Dermis microvascular lymphatic vessel endothelial cell (primary cell): Measurements from ENCODE around the gene ASAP2. TPM values are rescaled to one million over a fixed set of nuclear protein-coding genes. Genes with fewer than 3 reads are reported as not detected.

Experiments
- DNase-seq, 2 donors: peaks; one replicate each; pipeline versions ENCODE4 v3.0.0 to v3.0.0-alpha.2; 2010; ENCODE audit warnings: low read depth in 2 of 2
- total RNA-seq: library from RNA; depleted of rRNA; stranded (reverse); fragments of >200 nt; gene quantifications from 2 replicates; pipeline ENCODE4 v1.2.1, GENCODE V29; 2014

ASAP2 gene
- total RNA-seq, 1 donor from 2014 or later: 30.0 TPM

DNA sequence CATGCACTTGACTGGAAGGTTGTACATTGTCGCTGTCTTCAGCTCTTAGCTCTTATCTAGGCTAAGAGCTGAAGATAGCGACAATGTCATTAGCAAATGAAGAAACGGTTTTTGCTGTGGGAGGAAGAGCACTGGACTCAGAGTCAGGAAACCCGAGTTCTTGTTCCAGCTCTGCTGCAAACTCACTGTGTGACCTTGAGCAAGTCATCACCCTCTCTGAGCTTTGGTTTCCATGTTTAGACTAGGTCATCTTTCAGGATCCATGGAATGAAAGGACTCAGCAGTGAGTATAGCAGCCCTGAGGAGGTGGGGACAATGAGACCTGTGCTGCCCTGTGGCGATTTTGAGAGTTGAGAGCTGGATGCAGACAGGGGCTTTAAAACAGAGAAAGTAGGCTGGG, 85.3 kb downstream of the ASAP2 start:
- no peak for DNase-seq

DNA sequence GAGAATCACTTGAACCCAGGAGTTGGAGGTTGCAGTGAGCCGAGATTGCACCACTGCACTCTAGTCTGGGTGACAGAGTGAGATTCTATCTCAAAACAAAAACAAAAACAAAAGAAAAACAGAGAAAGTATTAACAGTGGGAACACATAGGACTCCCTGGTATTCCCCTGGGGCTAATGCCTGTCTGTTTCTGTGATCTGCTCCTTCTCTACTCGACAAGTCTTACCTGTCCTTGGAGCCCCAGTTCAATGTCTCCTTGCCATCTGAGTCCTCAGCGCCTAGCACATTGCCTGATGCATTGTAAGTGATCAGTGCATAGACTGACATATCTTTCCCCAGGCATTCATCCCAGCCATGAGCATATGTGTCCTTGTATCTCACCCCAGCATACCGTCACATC, 85.8 kb downstream of the ASAP2 start:
- DNase-seq: no peak

DNA sequence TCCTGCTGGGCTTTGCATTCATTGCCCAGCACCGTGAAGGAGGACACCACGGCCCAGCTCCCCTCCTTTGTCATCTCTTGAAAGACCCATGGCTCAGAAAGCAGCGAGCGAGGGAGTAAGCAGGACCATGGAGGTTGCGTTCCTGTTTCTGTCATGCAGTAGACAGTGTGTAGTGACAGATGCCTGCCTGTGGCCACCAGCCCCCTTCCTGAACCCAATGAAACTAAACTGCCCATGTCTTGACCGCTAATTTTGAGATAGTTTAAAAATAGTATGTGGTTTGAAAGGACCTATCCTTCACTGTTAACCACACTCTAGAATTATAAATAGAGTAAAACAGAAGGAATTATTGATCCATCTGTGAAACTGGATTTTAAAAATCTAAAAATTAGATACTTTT, 88.2 kb downstream of the ASAP2 start:
- no peak for DNase-seq

DNA sequence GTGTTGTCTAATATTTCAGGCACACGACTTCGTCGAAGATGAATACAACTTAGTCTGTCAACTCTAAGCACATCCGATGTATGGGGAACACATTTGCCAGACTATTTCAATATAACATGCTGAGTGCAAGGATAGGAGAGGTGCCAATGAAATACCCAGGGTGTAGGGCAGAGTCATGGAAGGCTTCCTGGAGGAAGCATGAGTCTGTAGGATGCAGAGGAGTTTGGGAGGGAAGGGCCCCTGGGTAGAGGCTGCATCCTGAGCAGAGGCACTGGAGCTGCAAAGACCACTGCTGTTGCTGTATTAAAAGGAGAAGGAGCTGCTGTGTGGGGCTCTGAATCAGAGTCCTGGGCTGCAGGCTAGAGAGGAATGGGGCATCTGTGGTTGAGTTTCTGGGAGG, 89.9 kb downstream of the ASAP2 start:
- no peak for DNase-seq

DNA sequence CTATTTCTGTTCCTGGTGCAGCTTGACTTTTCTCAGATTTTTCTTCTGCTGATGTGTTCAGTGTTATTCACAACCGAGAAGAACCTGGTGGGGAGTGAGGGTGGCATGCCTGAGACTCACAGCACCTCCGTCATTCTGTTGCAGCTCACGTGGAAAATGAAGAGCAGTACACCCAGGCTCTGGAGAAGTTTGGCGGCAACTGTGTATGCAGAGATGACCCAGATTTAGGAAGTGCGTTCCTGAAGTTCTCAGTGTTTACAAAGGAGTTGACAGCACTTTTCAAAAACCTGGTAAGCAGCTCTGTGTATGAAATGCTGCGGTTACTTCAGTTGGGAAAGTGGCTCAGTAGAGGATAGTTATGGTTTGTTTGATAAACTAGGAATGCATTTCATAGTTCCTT, 90.5 kb downstream of the ASAP2 start:
- DNase-seq: no peak

DNA sequence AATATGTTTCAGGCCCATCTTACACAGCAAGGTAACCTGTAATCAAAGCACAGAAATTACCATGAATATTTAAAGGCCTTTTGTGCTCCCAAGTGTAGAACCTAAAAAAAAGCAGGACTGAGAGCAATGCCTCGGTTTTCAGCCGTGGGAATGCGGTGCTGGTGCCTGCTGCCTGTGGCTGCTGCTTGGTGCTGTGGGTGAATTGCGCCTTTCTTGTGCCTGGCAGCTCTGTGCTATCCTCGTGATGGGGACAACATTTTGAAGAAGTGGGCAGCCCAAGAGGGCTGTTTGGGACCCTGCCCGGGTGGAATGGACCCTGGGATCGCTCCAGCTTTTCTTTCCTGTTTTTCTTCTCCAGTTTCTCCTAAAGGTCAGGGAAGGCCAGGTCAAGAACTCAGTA, 91.2 kb downstream of the ASAP2 start:
- no peak for DNase-seq

DNA sequence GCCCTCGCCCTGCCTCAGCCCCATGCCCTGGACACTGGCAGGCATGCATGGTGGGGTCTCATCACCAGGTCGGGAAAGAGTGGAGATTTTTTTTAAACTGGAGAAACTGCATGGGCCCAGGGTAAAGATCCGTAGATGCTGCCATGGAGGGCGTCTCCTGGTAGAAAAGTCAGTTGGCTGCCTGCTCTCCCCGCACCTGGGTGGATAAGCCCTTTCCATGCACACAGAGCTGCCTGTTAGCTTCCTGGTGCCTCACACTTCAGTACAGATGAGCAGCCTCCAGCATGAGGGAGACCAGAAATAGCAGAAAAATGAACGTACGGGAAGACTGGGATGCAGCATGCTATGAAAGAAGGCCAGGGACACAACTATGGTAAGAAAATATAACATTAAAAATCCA, 92.0 kb downstream of the ASAP2 start:
- DNase-seq: no peak

DNA sequence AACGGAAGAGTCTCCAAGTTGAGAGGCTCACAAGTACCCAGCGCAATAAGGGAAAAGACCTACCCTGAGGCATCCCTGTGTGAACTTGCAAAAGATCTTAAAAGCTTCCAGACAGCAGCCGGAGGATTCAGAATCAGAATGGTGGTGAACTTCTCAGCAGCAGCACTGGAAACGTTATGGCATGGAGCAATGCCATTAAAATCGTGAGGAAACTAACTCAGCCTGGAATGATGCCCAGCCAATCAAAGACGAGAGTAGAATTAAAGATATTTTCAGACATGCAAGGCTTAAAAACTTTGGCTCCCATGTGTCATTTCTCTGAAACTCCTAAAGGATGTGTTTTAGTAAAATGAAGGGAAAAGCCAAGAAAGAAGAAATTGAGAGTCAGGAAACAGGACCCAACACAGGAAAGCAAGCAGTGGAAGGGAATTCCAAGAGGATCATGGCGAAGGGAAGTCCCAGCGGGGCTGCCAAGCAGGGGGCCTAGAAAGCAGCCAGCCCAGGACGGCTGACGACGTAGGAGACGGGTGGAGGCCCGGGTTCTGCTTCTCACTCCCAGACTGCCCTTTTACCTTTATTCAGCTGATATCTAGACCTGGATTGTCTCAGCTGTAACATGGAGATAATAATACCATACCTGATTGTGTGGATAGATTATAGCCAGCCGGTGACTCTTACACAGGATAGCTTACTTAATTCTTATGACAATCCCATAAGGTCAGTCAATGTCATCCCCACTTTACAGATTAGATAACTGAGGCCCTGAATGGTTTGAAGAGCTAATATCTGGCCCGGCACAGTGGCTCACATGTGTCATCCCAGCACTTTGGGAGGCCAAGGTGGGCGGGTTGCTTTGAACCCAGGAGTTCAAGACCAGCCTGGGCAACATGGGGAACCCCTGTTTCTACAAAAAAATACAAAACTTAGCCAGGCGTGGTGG, 92.8 kb downstream of the ASAP2 start:
- DNase-seq: no peak

DNA sequence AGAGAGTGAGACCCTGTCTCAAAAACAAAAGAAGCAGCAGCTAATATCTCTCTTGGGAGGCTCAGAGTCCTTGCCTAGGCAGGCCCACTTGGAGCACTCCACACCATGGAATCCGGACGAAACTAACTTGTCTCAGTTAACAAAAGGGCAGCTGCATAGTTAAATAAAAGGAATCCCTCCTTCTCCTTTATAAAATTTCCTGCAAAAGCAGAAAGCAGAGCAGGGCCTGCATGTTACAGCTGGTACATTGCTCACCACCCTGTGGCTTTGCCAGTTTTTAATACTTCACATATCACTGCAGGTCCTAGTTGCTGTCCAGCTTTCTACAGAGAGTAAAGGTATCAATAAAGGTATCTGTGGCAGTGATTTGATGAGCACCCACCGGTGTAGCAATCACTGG, 93.6 kb downstream of the ASAP2 start:
- DNase-seq: no peak

DNA sequence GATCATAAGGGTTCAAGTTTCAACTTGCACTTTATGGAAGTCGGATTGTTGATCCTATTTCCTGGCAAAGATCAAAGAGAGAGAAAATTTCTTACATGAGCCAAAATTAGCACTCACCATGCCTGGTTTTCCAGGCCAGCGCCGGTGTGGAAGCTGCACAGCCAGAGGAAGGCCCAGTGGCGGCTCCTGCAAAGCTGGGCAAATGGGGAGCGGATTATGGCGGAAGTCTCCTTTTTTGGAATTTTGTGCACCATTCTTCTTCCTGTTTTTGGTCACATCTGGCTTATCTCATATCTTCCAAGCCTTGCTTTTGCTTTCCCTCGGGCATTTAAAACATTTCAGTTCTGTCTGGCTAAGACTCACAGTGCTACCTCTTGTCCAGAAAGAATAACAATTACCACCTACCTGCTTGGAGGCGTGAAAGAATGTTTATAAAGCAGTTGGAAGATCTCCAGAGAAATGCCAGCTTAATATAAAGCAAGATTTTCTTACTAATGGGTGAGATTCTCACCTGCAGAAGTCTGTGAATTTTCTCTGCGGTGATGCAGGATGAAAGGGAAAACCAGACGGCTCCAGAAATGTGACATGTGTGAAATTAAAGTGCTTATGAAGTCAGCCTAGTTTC, 94.3 kb downstream of the ASAP2 start:
- DNase-seq: peak; percentile 12 to 17

DNA sequence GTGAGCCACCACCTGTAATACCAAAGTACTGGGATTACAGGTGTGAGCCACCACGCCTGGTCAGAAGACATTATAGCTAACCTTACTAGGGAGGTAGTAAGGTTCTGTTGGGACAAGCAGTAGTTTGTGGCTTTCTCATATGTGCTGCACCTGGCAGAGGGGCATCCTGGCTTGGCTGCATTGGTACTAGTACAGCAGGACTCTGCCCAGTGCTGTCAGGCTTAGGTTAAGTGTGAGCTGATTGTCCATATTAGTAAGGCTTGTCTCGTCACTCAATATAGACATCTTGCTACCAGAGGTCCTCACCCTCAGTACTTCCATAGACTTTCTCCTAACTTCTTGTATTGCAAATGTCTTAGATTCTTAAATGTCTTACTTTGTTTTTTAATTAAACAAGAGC, 96.1 kb downstream of the ASAP2 start:
- no peak for DNase-seq

DNA sequence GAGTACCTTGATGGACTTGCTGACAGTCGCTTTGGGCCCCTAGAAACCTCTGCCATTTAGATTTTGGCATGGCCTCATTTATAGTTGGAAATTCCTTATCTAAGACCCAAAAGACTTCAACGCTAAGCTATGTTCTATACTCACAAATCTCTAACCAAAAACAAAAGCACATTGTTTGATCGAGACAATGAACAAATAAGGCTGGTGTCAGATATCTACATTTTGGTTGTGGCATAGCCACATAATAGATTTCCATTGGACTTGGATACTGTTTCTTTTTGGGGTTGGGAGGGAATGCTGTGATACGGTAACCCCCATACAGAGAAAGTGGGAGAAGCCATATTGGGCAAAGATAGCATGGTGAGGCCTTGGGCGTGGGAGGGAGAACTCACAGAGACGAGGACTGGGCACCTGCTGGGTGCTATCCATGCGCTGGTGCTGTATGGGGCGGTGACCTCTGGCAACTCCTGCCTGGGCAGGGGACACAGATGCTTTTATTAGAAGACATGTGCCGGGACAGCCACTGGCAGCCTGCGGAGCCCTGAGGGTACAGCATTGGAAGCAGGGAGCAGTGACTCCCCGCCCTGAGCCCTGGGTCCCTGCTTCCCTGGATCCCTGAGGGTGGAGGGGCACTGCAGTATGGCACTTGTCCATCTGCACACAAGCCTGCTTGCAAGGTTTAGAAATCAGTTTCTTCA, 97.1 kb downstream of the ASAP2 start:
- DNase-seq: no peak

DNA sequence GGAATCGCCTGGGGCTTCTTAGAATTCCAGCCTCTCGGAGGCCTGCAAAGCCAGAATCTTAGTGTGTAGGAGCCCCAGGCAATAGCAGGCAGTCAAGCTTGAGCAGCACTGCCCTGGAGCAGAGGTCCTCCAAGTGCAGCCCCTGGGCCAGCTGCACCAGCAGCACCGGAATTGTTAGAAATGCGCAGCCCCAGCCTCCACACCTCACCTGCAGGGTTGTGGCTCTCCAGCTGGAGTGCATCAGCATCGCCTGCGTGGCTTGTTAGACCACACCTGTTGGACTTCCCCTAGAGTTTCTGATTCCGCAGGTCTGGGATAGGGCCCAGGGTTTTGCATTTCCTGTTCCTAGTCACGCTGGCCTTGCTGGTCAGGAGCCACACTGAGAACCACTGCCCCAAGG, 100.3 kb downstream of the ASAP2 start:
- DNase-seq: no peak

DNA sequence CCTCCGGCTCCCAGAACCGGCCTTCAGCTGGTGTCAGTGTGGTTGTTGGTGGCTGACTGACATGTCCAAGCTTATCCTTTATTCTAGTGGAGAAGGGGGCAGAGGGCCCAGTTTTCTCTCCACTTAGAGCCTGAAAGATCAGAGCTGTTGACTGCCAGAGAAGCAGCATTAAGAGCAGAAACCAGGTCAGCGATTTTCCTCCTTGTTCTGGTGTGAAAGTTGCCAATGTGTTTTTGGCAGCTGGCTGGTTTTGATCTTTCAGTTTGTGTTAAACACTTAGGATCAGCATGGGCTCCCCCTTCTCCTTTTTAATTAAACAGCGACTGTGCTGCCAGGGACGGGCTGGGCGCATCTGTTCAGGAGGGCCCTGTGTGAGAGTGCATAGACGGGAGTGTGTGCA, 100.9 kb downstream of the ASAP2 start:
- no peak for DNase-seq

DNA sequence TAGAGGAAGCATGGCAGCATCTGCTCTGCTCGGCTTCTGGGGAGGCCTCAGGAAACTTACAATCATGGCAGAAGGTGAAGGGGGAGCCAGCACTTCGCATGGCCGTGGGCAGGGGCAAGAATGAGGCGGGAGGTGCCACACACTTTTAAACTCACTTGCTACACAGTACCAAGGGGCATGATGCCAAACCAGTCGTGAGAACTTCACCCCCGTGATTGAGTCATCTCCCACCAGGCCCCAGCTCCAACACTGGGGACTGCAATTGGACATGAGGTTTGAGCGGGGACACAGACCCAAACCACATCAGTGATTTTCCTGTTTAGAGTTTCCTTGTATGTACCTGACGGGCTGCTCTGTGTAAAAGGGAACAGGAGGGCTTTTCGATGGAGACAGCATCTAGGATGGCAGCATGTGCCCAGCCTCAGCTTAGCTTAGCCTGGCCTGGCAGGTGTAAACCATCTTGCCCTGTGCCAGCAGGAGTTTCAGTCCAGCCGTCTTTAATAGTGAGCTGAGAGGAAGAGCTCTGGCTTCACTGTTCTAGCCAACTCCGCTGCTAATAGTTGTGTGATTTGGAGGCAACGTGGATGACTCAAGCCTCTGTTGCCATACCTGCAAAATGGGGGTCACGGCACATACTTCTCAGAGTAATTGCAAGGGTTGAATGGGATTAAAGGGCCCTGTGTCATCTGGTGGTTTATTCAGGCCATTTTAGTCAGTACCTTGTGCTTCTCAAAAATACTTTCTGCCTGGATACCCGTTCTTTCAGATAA, 101.8 kb downstream of the ASAP2 start:
- no peak for DNase-seq

DNA sequence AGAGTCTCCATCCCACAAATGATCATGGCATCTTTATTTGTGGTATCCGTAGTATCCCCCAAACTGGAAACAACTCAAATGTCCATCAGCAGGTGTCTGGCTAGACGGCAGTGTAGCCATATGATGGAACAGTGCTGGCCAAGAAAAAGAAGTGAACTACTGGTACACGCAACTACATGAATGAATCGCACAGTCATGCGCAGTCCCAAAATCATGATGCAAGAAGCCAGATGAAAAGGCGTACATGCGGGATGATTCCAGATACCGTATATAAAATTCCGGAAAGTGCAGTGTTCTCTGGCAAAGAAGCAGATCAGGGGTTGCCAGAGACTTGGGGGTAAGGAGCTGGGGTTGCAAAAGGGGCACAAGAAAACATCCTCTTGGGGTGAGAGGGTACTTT, 102.5 kb downstream of the ASAP2 start:
- no peak for DNase-seq

DNA sequence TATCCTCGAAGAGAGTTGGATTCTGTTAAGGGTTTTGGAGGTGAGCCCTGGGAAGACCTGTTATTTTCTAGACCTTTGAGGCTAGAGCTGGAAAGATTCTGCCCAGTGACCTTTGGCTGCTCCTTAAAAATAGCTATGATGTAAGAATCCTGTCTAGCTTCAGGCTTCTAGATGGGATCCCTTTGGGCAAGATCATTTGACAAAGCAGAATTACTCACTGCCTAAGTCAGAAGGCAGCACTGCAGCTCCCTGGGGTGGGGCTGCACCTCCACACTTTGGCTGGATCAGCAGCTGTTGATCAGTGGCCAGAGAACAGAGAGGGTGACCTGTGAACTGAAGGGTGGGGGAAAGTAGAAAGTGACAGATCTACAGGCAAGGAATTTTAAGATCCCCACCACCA, 103.8 kb downstream of the ASAP2 start:
- DNase-seq: peak in 1 of 2 donors; percentile 59

DNA sequence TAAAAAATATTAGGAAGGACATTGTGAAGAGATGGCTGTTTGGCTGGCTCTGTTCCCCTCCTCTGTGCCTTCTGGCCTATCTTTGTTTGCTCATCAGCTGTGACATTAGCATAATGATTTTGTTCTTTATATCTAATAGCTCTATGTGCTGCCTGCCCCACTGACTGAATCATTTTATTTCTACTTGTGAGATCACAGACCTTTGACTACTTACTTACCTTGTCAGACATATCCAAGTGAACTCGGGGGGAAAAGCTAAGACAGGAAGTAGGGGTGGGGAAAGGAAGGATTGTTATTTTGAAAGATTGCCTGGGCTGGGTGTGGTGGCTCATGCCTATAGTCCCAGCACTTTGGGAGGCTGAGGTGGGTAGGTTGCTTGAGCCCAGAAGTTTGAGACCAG, 104.2 kb downstream of the ASAP2 start:
- DNase-seq: peak in 1 of 2 donors; percentile 17

DNA sequence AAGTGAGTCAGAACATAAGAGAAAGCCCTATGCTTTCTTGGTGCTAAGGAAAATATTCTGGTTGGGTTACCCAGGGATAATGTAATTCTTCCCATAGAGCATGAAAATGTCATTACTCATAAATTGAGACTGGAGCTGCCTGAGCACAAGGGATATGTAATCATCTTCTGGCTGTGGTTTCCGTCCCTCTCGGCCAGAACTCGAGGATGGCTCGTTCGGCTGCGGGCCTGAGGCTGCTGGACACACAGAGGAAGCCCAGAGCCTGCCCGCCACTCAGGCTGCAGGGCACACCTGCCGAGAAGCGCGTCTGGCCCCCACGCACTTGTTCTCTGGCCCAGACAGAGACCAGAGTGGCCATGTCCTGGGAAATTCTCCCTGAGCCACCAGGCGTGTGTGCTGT, 104.9 kb downstream of the ASAP2 start:
- no peak for DNase-seq

DNA sequence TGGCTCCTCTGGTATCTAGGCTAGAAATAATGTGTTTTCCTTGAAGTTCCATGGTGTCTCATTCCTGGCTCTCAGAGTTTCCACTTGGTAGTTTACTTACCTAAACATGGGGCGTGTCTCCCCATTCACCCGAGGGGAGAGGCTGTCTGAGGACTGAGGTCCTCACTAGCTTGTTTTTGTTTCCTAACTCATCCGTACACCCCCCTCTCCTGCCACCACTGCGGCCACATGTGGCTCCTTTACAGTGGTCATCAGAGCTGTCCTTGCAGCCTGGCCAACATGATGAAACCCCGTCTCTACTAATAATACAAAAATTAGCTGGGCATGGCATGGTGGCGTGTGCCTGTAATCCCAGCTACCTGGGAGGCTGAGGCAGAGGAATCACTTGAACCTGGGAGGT, 106.0 kb downstream of the ASAP2 start:
- no peak for DNase-seq

DNA sequence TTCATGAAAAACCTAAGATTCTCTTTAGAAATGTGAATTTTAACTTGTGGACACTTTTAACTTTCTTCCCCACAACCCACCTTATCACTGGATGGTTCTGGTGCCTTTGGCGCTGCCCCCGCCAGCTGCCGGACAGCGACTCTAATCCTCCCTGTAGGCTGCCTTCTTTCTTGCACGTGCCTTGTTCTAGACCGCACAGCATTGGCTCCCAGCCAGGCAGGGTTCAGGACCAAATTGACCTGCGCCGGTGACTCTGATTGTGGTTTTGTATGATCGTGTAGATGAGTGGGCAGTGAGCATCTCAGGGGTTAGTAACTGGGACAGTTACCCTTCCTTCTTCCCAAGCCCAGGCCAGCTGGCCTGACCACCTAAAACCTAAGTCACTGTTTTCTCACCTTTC, 106.8 kb downstream of the ASAP2 start:
- no peak for DNase-seq
